ENCODE data around the gene UBR3.

Gene UBR3

DNA sequence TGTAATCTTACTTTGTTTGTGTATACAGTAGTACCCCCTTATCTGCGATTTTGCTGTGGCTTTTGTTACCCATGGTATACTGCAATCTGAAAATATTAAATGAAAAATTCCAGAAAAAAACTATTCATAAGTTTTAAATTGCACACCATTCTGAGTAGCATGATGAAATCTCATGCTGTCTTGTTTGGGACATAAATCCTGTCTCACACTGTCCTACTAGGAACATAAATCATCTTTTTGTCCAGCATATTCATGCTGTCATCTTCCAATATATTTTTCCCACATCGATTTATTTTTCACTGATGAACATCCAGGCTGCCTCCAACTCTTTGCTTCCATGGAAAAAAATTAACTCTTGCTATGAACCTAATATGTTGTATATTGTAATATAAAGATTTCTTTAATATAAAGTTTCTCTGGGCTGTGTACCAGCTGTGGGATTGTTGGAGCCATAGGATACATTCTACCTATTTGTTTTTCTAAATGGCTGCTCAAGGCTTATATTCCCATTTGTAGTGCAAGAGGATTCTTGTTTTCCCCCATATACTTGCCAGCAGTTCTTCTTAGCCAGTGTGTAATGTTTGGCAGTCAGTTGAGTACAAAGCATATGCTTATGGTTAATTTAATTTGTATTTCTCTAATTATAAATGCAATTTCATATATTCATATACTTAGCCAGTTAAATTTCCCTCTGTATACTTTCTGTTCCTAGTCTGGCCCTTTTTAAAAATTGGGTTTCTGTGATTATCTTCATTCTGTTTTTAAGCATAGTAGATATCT, 236.4 kb downstream of the UBR3 start:
- no peak for DNase-seq

DNA sequence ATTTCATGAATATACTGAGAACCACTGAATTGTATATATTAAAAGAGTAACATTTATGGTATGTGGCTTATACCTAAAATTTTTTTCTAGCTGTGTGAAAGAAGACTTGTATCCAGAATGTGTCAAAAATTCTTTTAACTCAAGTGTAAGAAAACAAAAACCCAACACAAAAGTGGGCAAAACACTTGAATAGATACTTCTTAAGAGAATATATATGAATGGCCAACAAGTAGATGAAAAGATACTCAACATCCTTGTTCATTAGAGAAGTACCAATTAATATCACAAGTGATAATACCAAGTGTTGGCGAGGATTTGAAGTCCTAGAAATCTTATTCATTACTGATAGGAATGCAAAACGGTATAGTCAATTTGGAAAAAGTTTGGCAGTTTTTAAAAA, 243.5 kb downstream of the UBR3 start:
- no peak for DNase-seq

DNA sequence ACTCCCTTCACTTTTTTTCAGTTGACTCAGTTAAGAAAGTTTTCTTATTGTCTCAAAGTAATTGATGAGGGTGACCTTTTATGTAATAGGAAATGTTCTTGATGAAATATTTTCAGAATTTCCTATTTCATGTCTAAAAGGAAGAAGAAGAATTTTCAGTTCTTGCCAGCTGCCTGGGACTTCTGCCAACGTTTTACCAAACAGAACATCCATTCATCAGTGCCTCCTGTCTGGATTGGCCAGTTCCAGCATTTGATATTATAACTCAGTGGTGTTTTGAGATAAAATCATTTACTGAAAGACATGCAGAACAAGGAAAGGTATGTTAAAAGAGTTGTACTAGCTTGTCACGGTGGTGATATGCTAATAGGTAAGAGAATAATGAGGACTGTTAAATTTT, 246.0 kb downstream of the UBR3 start:
- DNase-seq = peak; percentile 69

DNA sequence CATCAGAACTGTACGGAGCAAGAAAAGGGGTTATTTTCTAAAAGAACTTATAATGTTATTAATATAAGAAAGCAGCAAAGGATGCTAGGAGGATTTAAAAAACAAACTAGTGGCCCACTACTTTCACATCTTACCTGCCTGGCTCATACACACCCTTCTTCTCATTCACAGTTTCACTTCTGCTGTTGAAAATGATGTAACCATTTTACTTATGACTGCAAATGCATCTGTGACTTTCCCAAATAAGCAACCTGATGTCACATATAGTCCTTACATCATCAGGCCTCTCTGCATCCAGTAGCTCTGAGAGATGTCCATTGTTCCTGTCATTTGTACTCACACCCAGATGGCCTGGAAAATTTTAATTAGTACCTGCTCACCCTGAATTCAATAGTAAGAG, 248.9 kb downstream of the UBR3 start:
- DNase-seq = no peak

DNA sequence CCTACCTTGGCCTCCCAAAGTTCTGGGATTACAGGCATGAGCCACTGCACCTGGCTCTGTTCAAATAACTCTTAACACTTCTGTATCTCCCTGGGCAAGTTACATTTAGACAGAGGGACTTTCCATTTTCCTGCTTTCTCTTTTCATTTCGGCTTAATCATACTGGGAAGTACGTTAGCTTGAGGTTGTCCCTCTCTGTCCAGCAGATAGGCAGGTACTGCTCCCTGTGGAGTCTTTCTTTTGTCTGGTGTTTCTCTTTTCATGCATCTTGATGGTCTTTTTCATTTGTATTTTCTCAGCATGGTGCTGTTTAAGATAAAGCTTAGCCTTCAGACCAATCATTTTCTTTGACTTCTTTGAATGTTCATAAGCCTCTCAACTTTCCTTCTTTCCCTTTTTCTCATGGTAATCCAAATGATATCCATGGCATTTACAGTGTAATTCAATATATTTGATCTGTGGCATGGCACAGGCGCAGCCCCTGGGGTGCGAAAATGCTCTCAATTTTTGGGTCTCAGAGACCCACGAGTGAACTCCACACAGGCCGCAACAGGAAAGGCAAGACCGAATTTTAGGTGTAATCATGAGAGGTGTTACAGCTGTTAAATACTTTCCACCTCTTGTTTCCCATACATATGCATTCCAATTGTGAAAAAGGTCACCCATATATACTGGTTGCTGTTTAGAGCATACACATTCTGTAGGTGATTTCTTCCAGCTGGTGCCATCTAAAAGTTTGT, 250.7 kb downstream of the UBR3 start:
- no peak for DNase-seq

DNA sequence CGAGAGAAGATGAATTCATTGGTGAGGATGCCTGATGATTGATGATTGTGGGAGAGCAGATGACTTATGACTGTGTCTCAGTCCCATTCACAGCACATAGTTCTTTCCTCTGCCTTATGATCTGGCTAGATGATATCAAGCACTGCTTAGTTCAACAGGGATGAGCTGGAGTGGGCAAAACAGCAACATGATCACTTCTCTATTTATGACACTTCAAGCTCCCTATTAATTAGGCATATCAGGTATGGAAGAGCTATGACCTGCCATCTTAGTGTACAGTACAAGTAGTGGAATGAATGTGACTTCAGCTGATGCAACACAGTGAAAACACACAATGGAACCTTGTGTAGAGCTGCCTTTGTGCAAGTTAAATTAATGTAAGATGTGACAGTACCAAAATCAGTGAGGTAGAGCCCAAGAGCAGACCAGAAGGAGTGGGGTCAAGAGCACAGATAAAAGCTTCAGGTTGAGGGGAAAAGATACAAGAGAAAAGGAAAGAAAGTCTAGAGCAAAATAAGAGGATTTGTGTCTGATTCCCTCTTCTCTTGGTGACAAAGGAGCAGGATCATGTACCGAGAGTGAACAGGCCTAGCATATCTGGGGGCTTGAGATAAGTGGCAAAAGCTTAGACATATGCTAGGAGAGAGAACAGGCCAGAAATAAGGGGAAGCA, 257.7 kb downstream of the UBR3 start:
- DNase-seq = no peak

DNA sequence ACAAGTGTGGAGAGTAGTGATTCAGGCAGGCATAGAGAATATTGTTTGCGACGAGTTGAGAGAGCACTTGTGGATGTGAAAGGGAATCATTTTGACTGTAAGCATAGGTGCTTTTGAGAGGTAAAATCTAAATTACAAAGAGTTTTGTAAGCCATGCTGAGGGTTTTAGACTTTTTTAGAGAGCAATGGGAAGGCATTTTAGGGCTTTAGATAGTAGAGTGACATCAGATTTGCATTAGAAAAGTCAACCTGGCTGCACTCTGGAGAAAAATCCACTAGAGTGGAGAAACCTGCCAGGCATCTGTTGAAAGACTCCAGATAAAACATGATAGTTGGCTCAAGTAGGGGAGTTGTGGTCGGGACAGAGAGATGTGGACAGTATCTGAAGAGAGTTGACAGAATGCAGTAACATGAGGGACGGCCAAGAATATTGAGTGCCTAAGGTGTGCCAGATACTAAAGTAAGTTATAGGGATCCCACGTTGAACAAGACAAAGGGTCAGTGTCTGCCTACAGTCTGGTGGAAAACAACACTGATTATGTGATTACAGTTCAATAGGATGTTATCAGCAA, 258.9 kb downstream of the UBR3 start:
- no peak for DNase-seq

DNA sequence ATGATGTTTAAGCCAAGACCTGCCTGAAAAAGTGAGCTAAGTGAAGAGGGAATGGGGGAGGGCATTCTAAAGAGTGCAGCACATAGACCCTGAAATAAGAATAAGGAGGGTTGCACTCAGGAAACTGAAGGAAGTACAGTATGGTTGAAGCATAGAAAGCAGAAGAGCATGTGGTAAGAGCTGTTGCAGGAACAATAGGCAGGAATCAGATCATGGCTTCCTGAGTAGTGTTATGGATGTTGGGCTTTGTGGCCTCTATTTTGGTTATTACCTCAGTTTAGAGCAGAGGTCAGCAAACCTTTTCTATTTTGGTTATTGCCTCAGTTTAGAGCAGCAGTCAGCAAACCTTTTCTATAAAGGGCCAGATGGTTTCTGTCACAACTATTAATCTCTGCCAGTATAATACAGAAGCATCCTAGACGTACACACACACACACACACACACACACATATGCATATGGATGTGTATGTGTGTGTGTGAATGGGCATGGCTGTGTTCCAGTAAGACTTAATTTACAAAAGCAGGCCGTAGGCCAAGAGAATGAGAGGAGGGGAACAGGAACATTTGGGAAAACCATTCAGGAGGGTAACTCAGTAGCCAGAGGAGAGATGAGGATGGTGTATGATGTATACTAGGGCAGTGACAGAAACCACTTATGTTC, 259.6 kb downstream of the UBR3 start:
- DNase-seq = no peak

DNA sequence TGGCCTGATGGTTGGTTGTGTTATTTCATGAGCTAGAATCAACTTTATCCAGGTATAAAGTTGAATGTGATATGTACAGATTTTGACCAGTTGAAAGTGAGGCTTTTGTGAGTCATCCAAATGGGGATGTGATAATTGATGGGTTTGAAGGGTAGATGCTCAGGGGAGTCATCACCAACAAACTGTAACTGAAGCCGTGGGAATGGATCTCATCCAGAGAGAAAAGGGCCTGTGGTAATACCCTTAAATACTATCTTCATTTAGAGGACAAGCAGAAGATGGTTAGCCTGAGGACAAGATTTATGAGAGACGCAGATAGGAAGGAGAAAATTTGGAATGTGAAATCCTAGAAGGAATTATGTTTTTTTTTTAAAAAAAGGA, 260.1 kb downstream of the UBR3 start:
- no peak for DNase-seq

DNA sequence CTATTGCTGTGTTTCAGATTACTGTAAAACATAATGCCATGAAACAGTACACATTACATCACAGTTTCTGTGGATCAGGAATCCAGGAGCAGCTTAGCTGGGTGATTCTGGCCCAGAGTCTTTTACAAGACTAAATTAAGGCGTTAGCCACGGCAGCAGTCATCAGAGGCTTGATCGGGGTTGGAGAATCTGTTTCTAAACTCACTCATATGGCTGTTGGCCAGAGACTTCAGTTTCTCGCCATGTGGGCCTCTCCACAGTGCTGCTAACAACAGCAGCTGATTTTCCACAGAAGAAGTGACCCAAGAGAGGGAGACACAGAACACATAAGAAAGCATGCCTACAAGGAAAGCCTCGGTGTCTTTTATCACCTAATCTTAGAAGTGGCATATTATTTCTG, 261.5 kb downstream of the UBR3 start:
- no peak for DNase-seq

DNA sequence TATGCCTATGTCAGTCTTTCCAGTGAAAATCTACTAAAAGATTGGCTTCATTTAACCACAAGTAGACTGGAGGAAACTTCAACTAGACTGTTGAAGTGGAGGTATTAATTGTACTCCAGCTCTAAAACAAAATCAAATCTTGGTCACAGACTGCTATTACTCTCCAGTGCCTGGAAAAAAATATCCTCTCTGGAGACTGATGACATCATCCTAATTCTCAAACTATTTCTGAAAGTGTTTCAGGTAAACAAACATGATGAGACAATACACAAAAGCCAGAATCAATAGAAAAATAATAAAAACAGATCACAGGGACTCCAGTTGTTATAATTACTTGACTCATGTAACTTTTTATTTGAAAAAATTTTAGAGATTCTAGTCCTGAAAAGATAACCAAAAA, 263.0 kb downstream of the UBR3 start:
- no peak for DNase-seq

DNA sequence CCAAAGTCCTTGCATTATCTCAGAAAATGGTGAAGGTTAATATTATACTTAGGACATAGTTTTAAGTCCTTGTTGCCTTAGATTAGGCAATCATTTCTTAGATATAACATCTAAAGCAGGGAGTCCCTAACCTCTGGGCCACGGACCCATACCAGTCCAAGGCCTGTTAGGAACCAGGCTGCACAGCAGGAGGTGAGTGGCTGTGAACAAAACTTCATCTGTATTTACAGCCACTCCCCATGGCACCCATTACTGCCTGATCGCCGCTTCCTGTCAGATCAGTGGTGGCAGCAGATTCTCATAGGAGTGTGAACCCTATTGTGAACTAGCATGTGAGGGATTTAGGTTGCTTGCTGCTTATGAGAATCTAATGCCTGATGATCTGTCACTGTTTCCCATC, 264.2 kb downstream of the UBR3 start:
- DNase-seq = no peak

DNA sequence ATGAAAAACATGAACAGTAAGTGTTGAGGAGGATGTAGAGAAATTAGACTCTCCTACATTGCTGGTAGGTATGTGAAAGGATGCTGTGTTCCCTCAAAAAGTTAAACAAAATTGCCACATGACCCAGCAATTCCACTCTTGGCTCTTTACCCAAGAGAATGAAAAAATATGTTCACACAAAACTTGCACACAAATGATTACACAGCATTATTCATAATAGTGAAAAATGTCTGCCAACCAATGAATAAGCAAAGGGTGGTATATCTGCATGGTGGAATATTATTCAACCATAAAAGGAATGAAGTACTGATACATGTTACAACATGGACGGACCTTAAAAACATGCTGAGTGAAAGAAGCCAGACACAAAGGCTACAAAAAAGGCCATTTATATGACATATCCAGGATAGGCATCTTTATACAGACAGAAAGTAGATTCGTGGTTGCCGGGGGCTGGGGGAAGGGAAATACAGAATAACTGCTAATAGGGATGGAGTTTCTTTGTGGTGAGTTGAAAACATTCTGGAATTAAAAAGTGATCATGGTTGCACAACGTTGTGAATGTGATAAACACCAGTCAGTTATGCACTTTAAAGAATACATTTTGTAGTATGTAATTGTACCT, 265.3 kb downstream of the UBR3 start:
- no peak for DNase-seq

DNA sequence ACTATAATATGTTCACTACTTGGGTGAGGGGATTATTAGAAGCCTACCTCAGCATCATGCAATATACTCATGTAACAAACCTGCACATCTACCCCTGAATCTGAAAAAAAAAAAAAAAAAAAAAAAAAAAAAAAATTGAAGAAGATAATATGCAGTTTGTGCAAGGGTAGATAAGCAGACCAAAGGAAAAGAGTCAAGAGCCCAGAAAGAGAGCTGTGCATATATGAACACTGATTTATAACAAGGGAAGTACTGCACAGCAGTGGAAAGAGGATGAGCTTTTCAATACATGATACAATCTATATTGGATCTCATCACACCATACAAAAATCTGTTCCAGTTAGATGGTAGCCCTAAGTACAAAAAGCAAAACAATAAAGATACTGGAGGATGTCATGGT, 268.1 kb downstream of the UBR3 start:
- no peak for DNase-seq

DNA sequence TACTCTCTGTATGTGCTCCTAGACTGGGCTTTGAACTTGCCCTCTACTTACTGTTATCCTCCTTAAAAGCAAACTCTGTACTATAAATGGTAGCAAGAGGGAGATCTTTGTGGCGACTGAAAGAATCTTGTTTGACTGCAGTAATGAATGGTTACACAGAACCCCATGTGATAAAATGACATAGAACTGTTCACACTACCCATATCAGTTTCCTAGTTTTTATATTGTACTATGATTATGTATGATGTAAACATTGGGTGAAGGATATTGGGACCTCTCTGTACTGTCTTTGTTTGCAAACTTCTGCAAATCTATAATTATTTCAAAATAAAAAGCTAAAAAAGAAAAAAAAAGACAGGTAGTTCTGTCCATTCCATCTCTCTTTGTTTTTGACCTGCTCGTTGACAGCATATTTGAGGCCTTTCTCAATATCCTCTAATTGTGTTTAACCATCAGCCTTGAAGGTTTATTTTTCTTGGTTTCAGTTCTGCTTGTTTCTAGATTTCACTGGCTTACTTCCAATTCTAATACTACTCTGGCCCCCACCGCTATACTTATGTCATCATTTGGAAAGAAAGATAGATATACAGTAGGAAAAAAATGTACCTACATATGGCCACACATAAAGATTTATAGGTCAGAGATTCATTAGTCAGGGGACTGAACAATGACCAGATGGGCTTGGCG, 271.5 kb downstream of the UBR3 start:
- DNase-seq = no peak

DNA sequence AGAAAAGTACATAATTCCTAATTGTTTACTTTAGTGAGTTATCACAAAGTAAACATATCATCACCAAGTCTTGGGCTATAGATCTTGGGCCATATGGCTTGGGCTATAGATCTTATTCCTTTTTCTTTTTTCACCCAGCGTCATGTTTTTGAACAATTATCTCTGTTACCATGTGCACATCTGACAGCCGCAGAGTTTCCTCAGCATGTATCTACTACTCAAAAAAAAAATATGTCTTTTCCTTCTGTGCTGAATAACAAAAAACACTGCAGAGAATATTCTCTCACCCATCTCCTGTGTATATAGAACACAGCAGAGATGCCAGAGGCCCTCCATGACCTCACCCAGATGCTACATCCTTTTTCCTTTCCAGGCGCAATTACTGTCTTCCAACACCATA, 274.5 kb downstream of the UBR3 start:
- no peak for DNase-seq

DNA sequence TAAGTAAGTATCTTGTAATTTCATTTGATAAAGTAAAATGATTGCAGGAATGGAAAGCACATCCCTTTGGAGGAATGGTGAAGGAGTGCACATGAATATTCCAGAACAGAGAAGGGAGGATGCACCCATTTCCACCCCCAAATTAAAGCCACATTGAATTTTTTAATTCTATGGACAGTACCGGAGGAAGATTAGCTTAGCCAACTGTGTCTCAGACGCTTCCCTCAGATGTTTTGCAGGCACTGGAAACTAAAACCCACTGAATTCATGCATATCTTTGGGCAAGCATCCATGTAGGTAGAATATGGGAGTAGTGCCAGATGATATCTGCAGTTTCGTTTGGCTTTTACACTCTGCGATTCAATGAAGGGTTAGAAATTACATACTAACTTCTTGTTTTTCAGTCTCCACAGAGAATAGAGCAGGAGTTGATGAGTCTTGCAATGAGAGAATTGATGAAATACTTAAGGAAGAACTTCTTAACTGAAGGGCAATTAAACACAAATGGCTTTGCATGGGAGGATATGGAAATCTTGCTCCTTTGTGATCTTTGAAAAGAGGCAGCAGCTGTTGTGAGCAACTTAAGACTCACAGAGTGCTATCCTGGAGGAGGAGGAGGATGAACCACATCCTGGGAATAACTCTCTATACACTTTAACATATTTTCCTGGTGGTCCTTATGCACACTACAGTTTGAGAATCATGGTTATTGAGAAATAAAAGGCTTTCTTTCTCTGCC, 279.0 kb downstream of the UBR3 start:
- DNase-seq = no peak

DNA sequence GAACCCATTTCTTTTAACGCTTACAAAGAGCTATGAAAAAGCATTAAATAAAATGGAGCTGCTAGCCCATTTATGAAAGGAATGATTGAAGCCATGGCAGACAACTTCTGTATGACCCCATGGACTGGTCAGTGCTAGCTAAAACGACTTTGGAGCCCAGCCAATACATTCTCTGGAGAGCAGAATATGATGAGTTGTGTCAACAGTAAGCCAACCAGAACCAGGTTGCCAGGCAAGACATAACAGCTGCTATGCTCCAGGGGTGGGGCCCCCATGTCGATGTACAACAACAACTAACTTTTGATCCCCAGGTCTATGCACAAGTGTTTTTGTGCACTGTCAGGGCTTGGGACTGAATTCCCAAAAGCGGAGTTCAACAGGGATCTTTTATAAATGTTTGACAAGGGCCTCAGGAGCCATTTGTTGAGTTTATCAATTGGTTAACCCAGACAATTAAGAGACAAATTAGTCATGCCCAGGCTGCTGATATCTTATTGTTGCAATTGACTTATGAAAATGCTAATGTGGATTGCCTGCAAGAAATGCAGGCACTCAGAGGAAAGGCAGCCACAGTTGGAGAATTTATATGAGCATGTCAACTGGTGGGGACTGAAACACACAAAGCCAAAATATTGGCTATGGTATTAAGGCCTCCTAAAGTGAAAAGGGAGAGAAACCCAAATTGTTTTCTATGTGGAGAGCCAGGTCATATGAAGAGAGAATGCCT, 286.1 kb downstream of the UBR3 start:
- peak; percentile 2 for DNase-seq

DNA sequence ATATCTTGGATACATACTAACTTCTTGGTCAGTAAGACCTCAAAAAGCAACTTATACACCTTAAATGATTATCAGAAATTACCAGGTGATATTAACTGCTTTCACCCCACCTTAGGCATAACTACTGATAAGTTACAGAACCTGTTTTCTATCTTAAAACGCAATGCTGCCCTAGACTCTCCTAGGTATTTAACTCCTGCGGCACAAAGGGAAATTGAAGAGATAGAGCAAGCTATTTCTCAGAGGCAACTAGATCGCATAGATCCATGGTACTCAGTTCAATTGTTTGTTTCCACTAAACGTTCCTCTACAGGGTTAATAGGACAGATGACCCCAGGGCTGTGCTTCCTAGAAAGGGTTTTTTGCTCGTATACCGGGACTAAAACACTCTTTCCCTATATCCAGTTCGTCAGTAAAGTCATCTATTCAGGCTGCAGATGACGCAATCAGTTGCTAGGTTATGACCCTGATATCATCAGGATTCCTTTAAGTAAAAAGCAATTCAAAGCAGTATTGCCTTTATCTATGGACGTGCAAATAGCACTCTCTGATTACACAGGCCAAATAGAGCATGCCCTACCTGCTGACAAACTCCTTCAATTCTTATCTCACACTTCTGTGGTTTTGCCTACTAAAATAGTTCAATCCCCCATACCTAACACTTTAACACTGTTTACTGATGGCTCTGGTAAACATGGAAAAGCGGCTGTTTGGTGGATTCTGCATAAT, 288.4 kb downstream of the UBR3 start:
- DNase-seq = no peak

DNA sequence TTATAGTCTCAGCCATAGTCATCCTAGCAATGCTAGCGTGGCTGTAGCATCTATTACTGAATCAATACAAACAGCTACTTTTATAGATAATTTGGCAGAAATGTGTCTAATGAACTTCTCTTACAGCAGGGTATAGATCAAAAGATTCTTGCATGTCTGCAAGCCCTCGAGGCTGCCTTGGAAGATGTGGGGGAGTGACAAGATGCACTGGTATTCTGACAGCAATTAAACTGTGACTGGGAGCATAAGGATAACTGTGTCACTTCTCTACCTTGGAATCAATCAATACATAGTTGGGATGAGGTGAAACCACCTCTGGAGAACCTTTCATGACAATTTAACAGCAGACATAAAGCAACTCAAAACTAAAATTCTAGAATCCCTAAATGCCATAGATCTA, 291.4 kb downstream of the UBR3 start:
- DNase-seq = no peak
